Measurements from ENCODE around the gene DOP1B.

The DOP1B gene

DNA sequence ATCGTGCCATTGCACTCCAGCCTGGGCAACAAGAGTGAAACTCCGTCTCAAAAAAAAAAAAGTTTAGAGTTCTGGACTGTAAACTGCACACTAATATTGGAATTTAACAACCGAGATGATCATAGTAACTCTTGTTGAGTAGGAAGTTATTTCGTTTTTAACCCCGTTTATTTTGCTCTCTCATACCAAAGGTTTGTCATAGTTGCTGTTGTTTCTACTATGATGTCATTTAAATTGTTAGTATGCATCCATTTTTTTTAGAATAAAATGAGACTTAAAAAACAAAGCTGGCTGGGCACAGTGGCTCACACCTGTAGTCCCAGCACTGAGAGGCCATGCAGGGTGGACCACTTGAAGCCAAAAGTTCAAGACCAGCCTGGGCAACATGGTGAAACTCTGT is 49.3 kb downstream of the DOP1B start:
- no peak for DNase-seq (ENCODE audit: low read depth)

Data from stimulated activated CD8-positive, alpha-beta memory T cell treated with anti-CD3 and anti-CD28 coated beads, Interleukin-15, amount 100 ng/mL, for 24 hours (primary cell).